GM12873 (cell line): ENCODE data around the gene ACSS1.

ENCODE experiments used
- TF ChIP-seq, protein P1 (sequence below): IDR thresholded peaks from 2 replicates; pipeline ENCODE4 v1.5.1; 2012; ENCODE audit warnings: low read depth, mild to moderate bottlenecking, moderate library complexity, low read length, control low read depth; ENCODE audit not compliant: insufficient read depth; ENCODE audit errors: missing control alignments

ACSS1 gene

DNA sequence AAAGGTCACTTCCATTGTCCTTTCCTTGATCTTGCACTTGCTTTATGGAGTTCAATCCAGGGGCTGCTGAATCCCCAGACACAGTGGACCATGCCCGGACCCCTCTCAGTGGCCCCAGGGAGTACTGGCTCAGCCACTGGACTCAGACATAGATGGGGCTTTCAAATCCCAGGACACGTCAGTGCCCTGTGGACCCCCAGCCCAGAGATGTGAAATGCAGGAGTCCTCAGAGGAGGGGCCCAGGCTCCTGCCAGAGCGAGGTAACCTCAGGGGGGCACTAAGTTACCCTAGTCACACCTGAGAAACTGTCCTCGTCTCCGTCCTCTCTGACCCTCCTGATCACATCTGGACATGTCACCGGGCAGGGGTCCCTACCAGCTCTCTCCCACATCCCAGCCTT lies 46.7 kb downstream of the ACSS1 start:
- TF ChIP-seq, protein P1, sequence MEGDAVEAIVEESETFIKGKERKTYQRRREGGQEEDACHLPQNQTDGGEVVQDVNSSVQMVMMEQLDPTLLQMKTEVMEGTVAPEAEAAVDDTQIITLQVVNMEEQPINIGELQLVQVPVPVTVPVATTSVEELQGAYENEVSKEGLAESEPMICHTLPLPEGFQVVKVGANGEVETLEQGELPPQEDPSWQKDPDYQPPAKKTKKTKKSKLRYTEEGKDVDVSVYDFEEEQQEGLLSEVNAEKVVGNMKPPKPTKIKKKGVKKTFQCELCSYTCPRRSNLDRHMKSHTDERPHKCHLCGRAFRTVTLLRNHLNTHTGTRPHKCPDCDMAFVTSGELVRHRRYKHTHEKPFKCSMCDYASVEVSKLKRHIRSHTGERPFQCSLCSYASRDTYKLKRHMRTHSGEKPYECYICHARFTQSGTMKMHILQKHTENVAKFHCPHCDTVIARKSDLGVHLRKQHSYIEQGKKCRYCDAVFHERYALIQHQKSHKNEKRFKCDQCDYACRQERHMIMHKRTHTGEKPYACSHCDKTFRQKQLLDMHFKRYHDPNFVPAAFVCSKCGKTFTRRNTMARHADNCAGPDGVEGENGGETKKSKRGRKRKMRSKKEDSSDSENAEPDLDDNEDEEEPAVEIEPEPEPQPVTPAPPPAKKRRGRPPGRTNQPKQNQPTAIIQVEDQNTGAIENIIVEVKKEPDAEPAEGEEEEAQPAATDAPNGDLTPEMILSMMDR, result no peak

GRCh38 chr20:25009218-25010145 lies 48.5 kb downstream of the ACSS1 start:
- TF ChIP-seq, protein P1, result no peak

DNA sequence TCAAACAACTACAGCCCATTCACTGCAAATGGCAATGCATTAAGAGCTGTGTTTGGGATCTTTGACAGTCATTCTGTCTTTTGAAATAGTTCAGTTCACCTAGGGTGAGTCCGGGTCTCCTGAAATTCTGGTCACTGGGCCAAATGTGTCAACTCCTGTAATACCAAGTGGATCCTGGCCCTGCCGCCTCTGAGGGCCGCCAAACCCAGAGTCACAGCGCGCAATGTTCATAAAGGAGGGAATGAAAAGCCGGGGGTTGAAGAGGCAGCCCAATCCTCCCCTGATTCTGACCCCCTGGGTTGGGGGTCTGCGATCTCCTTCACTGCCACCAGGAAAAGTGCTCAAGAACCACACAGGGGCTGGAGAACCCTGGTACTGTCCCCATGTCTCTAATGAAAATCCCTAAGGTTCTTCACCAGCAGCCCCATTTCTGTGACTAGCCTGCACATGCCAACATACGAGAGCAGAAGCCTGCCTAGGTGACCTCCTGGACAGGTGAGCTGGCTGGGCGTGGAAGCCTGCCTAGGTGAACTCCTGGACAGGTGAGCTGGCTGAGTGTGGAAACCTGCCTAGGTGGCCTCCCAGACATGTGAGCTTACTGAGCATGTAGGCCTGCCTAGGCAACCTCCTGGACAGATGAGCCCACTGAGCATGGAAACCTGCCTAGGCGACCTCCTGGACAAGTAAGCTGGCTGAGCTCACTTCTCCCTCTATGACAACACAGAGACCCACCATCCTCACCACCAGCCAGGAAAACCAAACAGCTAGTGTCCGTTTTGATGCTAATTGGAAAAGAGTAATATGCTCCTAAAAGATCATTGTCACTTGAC lies 49.3 kb downstream of the ACSS1 start:
- TF ChIP-seq, protein P1, result no peak

GRCh38 chr20:25007491-25008305 lies 50.2 kb downstream of the ACSS1 start:
- TF ChIP-seq, protein P1, result no peak

- TF ChIP-seq, protein P1, result no peak
Measured at GRCh38 chr20:25006431-25007167, 51.3 kb downstream of the ACSS1 start.

DNA sequence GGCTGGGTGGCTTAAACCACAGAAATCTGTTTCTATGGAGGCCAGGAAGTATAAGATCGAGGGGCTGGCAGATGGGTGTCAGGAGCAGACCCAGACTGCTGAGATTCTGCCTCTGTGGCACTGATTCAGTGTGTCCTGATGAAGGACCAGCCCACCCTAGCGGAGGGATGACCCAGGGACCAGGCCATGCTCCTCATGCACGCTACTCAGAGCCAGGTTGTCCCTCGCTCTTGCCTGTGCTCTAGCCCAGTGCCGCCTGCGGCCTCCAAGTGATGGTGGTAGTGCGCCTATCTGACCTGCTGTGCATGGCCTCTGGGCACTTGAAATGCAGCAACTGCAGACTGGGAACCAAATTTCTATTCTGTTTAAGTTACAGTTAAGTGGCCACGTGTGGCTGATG lies 52.3 kb downstream of the ACSS1 start:
- TF ChIP-seq, protein P1, result no peak
